GM12878 (cell line): ENCODE results near the gene UNC93A.
"Not testable (repeated sequence)": the region's sequence is repeated elsewhere in the genome, so short reads cannot be mapped to it uniquely, and the experiment has no call there.

Experiments used
- ATF3 ChIP-seq: IDR thresholded peaks from 2 replicates; pipeline ENCODE4 v1.6.1; 2011; ENCODE audit warnings: low read depth, mild to moderate bottlenecking, low read length, moderate library complexity, borderline replicate concordance; ENCODE audit errors: extremely low read depth
- ATF7 ChIP-seq: fragments of 450-650 bp; IDR thresholded peaks from 2 replicates; pipeline ENCODE4 v1.6.1; 2016; ENCODE audit warnings: low read depth, mild to moderate bottlenecking
- BACH1 ChIP-seq: fragments of 450-650 bp; IDR thresholded peaks from 2 replicates; pipeline ENCODE4 v1.6.1; 2017; ENCODE audit warnings: mild to moderate bottlenecking, borderline replicate concordance
- CREB1 ChIP-seq: IDR thresholded peaks from 2 replicates; pipeline ENCODE4 v1.6.1; 2012; ENCODE audit warnings: low read depth, mild to moderate bottlenecking, inconsistent platforms
- EGR1 ChIP-seq, 2 experiments: IDR thresholded peaks; 1 replicate in 1 of 2; 2 replicates in 1 of 2; pipeline ENCODE4 v1.6.1; 2011 to 2012; ENCODE audit warnings: low read depth in 2 of 2, low read length in 2 of 2, borderline replicate concordance in 1 of 2, mild to moderate bottlenecking in 1 of 2, moderate library complexity in 1 of 2
- IRF3 ChIP-seq: fragments of 450-650 bp; IDR thresholded peaks from 2 replicates; pipeline ENCODE4 v1.6.1; 2014; ENCODE audit warnings: mild to moderate bottlenecking
- NR2C1 ChIP-seq: fragments of 450-650 bp; IDR thresholded peaks from 2 replicates; pipeline ENCODE4 v1.6.1; 2017; ENCODE audit warnings: antibody characterized with exemption, mild to moderate bottlenecking, moderate library complexity
- RFX5 ChIP-seq: IDR thresholded peaks from 2 replicates; pipeline ENCODE4 v1.6.1; 2011; ENCODE audit warnings: low read depth, low read length, improper control_type of control experiment
- SREBF1 ChIP-seq: IDR thresholded peaks from 2 replicates; pipeline ENCODE4 v1.6.1; 2012; ENCODE audit warnings: mild to moderate bottlenecking, low read length
- TAF1 ChIP-seq: IDR thresholded peaks from 2 replicates; pipeline ENCODE4 v1.6.1; 2011; ENCODE audit warnings: mild to moderate bottlenecking, low read depth, low read length, borderline replicate concordance
- ZNF217 ChIP-seq: fragments of 450-650 bp; IDR thresholded peaks from 2 replicates; pipeline ENCODE4 v1.6.1; 2017; ENCODE audit warnings: antibody characterized with exemption, mild to moderate bottlenecking
- TF ChIP-seq, protein P1 (sequence below), 3 experiments: IDR thresholded peaks in 2 of 3; conservative IDR thresholded peaks in 1 of 3; 2 replicates each; pipeline ENCODE4 v1.5.1; 2011; ENCODE audit warnings: low read depth in 3 of 3, low read length in 3 of 3, mild to moderate bottlenecking in 3 of 3, control low read depth in 2 of 3, moderate library complexity in 2 of 3, inconsistent platforms in 1 of 3, mixed read lengths in 1 of 3; ENCODE audit not compliant: control insufficient read depth in 2 of 3, insufficient read depth in 1 of 3; ENCODE audit errors: extremely low read depth in 1 of 3

DNA sequence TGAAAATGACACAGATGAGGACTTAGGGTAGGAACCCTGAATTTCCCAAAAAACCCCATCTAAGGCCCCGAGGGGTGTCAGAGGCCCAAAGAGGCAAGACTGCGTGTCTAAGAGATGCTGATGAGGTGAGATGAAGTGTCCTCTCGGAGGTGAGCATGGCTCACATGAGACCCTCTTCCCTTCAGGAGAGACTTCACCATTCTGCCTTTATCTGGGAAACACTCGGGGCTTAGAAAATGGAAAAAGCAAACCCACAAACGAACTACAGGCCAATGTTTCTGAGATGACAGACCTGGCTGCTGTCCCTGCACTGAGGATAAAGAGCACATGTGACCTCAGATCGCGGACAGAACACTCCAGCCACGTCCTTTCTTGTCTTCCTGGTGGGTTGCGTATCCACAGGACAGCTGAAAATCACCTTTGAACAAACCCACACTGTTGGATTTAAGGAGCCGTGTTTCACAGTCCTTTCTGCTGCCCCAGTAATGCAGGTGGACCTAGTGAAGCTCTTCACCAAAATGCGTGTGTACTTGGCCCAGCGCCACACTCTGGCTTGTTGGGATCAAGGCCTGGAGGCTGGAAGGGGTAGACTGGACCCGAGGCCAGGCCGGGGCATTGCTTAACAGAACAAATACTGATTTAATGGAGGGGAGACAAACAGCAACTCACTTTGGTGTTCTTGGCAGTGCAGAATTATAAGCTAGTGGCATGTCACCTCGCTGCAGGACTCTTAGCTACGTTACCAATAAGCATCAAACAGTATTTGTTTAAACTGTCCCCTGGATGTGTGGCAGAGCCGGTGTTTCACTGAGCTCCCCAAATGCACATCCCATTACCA is 18.5 kb downstream of the UNC93A start:
- TF ChIP-seq, protein P1, sequence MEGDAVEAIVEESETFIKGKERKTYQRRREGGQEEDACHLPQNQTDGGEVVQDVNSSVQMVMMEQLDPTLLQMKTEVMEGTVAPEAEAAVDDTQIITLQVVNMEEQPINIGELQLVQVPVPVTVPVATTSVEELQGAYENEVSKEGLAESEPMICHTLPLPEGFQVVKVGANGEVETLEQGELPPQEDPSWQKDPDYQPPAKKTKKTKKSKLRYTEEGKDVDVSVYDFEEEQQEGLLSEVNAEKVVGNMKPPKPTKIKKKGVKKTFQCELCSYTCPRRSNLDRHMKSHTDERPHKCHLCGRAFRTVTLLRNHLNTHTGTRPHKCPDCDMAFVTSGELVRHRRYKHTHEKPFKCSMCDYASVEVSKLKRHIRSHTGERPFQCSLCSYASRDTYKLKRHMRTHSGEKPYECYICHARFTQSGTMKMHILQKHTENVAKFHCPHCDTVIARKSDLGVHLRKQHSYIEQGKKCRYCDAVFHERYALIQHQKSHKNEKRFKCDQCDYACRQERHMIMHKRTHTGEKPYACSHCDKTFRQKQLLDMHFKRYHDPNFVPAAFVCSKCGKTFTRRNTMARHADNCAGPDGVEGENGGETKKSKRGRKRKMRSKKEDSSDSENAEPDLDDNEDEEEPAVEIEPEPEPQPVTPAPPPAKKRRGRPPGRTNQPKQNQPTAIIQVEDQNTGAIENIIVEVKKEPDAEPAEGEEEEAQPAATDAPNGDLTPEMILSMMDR (IDR thresholded peaks at IDR 0.05 in 2 of 3, conservative IDR thresholded peaks at IDR 0.05 in 1 of 3; ENCODE audit: control insufficient read depth in 2 of 3, extremely low read depth in 1 of 3, insufficient read depth in 1 of 3, low read depth in 3 of 3, low read length in 3 of 3) = not testable (repeated sequence)
- not testable (repeated sequence) for TF ChIP-seq EGR1 (IDR thresholded peaks at IDR 0.05; ENCODE audit: borderline replicate concordance in 1 of 2, low read depth in 2 of 2, low read length in 2 of 2); RFX5; ATF3; BACH1; IRF3; SREBF1; NR2C1; CREB1; ATF7; TAF1; ZNF217
